ENCODE results near the gene CFAP107.

Gene CFAP107

GRCh38 chr1:12745126-12745991 lies 641 bp upstream of the CFAP107 start:
- FAIRE-seq: no peak

- FAIRE-seq: no peak
Observed at GRCh38 chr1:12748778-12749355, 2.9 kb downstream of the CFAP107 start.

GRCh38 chr1:12754738-12755137 lies 8.7 kb downstream of the CFAP107 start:
- no peak for FAIRE-seq

DNA sequence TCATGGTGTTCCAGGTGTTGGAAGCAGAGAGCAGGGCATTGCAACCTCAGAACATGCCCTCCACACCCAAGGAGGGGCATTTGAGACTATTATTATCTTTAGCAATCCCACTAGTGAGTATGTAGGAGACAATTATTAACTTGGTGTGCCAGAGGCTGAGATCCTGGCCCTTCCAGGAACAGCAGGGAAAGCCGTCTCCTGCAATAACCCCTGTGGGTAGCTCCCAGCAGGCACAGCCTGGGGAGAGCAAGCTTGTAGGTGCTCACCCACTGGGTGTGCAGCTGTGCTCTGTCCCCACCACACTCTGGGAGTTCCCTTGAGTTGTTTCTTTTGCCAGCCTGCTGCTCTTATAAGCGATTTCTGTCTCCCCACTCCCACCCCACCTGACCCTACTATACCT lies 10.3 kb downstream of the CFAP107 start:
- no peak for FAIRE-seq

DNA sequence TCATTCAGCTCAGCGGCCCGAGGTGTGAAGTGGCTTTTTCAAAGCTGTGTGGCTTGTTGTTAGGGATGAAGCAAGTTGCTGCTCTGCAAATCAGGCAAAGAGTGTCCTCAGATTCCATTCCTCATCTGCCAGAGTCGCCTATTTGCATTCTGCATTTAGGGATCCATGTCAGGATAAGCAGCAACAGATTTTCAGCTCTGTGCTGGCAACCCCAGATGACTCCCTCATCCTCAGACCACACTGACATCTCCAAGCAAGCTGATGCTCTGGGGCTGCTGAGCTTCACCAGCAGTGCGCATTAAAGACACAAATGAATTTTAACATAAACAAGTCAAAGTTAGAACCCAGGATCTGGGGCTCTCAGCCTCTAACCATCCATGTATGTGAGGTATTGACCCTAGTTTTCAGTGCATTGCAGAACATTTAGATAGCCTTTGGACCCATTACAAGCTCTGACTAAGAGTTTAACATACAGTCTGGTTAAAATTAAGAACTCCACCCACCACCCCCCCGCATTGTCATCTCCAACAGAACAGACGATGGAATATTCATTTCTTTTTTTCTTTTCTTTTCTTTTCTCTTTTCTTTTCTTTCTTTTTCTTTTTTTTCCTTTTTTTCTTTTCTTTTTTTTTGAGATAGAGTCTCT lies 10.9 kb downstream of the CFAP107 start:
- no peak for FAIRE-seq

- no peak for FAIRE-seq
Observed at GRCh38 chr1:12757836-12758235, 11.8 kb downstream of the CFAP107 start.

GRCh38 chr1:12760256-12760795 lies 14.3 kb downstream of the CFAP107 start:
- FAIRE-seq: no peak

GRCh38 chr1:12761781-12762180 lies 15.8 kb downstream of the CFAP107 start:
- no peak for FAIRE-seq

GRCh38 chr1:12762766-12763165 lies 16.8 kb downstream of the CFAP107 start:
- no peak for FAIRE-seq

GRCh38 chr1:12763479-12763878 lies 17.5 kb downstream of the CFAP107 start:
- no peak for FAIRE-seq

- no peak for FAIRE-seq
Observed at GRCh38 chr1:12764016-12764415, 18.0 kb downstream of the CFAP107 start.

- FAIRE-seq: no peak
Observed at GRCh38 chr1:12769031-12769430, 23.0 kb downstream of the CFAP107 start.

GRCh38 chr1:12769976-12770505 lies 24.0 kb downstream of the CFAP107 start:
- no peak for FAIRE-seq

DNA sequence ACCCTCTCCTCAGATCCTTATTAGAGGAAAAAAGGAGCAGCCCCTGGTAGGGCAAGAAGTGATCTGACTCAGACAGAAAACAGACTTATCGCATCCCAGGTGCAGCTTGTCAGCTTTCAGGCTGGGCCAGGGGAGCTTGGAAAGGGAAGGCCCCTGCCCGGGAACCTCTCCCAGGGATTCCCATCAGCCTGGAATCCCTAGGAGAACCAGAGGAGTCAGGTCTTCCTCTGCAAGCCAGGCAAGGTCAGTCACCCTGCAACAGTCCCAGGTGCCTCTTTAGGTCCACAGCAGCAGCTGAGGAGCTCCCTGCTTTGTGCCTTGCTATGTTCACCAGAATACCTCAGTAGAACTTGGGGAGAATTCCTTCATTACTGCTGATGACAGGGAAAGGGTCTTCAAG lies 24.6 kb downstream of the CFAP107 start:
- no peak for FAIRE-seq

GRCh38 chr1:12771186-12771585 lies 25.2 kb downstream of the CFAP107 start:
- no peak for FAIRE-seq

DNA sequence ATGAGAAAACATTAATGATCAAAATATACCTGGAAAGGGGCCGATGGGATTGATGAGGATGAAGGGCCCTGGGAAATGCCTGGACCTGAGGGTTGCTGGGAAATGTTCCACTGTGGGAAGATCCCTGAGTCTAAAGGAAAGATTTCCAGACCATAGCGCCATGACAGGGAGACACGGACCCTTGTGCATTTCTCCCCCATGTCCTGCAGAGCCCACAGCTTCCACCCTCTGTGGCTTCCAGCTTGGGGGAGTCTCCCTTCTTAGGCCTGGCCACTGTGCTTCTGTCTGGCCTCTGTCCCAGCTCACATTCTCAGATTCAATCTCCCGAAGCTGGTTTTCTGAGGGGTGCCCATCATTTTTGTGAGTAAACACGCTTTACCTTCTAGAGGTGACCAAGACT lies 26.5 kb downstream of the CFAP107 start:
- no peak for FAIRE-seq

GRCh38 chr1:12773438-12773837 lies 27.4 kb downstream of the CFAP107 start, which contains the start of gene PRAMEF12:
PRAMEF12 (plus strand) TSS chr1:12773738; CDS start chr1:12774868, 1,130 bp downstream.
- no peak for FAIRE-seq

- FAIRE-seq: no peak
Observed at GRCh38 chr1:12774801-12775345, 28.9 kb downstream of the CFAP107 start.

- no peak for FAIRE-seq
Observed at GRCh38 chr1:12775443-12775842, 29.4 kb downstream of the CFAP107 start.

- no peak for FAIRE-seq
Observed at GRCh38 chr1:12776801-12777557, 31.0 kb downstream of the CFAP107 start.

- no peak for FAIRE-seq
Observed at GRCh38 chr1:12778061-12778460, 32.1 kb downstream of the CFAP107 start.

- FAIRE-seq: no peak
Observed at GRCh38 chr1:12778907-12779306, 32.9 kb downstream of the CFAP107 start.

All from G401.6 (cell line).